ENCODE data around the gene TSKS.

The TSKS gene

GRCh38 chr19:49766930-49767299 lies 3.8 kb upstream of the TSKS start, which contains the start of gene AP2A1:
Gene AP2A1, plus strand, starts transcription at chr19:49767001. Its CDS starts 133 bp downstream, at chr19:49767134.
- peak within 1 kb of the TSS; percentile 99 for H3K9ac ChIP-seq (ENCODE audit: low read depth, low read length, poor library complexity, severe bottlenecking)
- H3K79me2 ChIP-seq (ENCODE audit: insufficient read depth, low read length), result peaks cover 35% of the 10 kb centered on the region
- no peaks in the 10 kb centered on the region for H3F3A ChIP-seq (ENCODE audit: low read depth)
- H4K20me1 ChIP-seq (ENCODE audit: insufficient read depth, low read length, poor library complexity, severe bottlenecking), result peaks cover 17% of the 10 kb centered on the region
- peaks cover 27% of the 10 kb centered on the region for H3K4me1 ChIP-seq (ENCODE audit: insufficient read depth, low read length, poor library complexity, severe bottlenecking)
- no peaks in the 10 kb centered on the region for H3K9me2 ChIP-seq (replicated peaks; ENCODE audit: low read depth, low read length)
- H3K4me2 ChIP-seq (ENCODE audit: low read depth, low read length, poor library complexity, severe bottlenecking), result peak within 1 kb of the TSS; percentile 100
- no peak for TF ChIP-seq EZH2phosphoT487 (IDR thresholded peaks at IDR 0.05; ENCODE audit: borderline replicate concordance)
- TF ChIP-seq, protein P1, sequence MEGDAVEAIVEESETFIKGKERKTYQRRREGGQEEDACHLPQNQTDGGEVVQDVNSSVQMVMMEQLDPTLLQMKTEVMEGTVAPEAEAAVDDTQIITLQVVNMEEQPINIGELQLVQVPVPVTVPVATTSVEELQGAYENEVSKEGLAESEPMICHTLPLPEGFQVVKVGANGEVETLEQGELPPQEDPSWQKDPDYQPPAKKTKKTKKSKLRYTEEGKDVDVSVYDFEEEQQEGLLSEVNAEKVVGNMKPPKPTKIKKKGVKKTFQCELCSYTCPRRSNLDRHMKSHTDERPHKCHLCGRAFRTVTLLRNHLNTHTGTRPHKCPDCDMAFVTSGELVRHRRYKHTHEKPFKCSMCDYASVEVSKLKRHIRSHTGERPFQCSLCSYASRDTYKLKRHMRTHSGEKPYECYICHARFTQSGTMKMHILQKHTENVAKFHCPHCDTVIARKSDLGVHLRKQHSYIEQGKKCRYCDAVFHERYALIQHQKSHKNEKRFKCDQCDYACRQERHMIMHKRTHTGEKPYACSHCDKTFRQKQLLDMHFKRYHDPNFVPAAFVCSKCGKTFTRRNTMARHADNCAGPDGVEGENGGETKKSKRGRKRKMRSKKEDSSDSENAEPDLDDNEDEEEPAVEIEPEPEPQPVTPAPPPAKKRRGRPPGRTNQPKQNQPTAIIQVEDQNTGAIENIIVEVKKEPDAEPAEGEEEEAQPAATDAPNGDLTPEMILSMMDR (conservative IDR thresholded peaks at IDR 0.05; ENCODE audit: low read length), result no peak
- no peaks in the 10 kb centered on the region for H3K36me3 ChIP-seq (ENCODE audit: insufficient read depth, low read length)
- peak within 1 kb of the TSS; percentile 98 for H2AFZ ChIP-seq (ENCODE audit: low read length)
- H3K4me3 ChIP-seq (ENCODE audit: low read length, poor library complexity, severe bottlenecking), result peak within 1 kb of the TSS; percentile 100
- H3K9me3 ChIP-seq (ENCODE audit: insufficient read depth, low read depth, low read length), result no peaks in the 10 kb centered on the region
- no peaks in the 10 kb centered on the region for H3K27me3 ChIP-seq (ENCODE audit: insufficient read depth, low read length, poor library complexity, severe bottlenecking)

DNA sequence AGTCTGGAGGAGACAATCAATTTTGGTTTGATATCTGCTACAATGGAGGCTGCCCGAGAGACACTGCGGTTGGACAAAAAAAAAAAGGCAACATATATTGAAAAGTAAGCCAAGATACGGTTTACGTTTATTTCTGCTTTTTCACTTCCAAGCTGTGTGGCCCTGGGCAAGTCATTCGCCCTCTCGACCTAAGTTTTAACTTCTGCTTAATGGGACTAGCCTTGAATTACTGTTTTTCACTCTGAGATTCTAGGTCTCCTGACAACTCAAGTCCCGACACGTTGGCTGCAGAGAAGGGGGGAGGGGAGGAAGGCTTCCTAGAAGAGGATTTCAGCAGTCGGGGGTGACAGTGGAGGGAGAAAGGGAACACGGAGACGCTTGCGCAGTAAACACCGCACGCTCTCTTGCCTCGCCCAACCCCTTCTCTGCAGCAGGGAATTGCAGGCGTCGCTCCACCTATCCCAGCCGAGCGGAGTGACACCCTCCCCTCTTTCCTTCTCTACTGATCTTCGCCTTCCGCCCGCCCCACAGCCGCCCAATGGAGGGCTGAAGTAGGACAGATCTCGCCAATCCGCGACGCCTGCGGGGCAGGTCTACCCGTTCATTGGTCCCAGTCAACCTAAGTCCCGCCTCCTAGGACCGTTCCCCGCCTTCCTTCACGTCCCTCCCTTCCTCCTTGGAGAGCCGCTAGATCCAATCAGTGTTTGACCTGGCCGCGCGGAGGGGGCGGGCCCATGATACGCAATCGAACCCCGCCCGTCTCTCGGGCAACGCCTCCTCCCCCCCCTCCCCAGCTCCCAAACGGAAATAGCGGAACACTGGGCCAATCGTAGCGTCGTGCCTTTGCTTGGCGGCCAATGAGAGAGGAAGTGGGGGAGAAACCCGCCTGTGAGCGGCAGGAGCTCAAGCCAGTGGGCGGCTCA lies 3.2 kb upstream of the TSKS start:
- Histone ChIP-seq H3K27me3 (ENCODE audit: insufficient read depth, low read length, poor library complexity, severe bottlenecking) (no peaks in the 10 kb centered on the region), H3K4me2 (ENCODE audit: low read depth, low read length, poor library complexity, severe bottlenecking) (peak overlapping the region; percentile 76), H3K9me2 (replicated peaks; ENCODE audit: low read depth, low read length) (no peaks in the 10 kb centered on the region), H3K79me2 (ENCODE audit: insufficient read depth, low read length) (peaks cover 35% of the 10 kb centered on the region), H3K4me3 (ENCODE audit: low read length, poor library complexity, severe bottlenecking) (peak overlapping the region; percentile 75), H3F3A (ENCODE audit: low read depth) (no peaks in the 10 kb centered on the region), H2AFZ (ENCODE audit: low read length) (peak overlapping the region; percentile 85), H3K36me3 (ENCODE audit: insufficient read depth, low read length) (no peaks in the 10 kb centered on the region), H3K4me1 (ENCODE audit: insufficient read depth, low read length, poor library complexity, severe bottlenecking) (peaks cover 27% of the 10 kb centered on the region), H4K20me1 (ENCODE audit: insufficient read depth, low read length, poor library complexity, severe bottlenecking) (peaks cover 17% of the 10 kb centered on the region), H3K9me3 (ENCODE audit: insufficient read depth, low read depth, low read length) (no peaks in the 10 kb centered on the region), H3K9ac (ENCODE audit: low read depth, low read length, poor library complexity, severe bottlenecking) (peak overlapping the region; percentile 76)
- TF ChIP-seq, protein P1 (conservative IDR thresholded peaks at IDR 0.05; ENCODE audit: low read length), result no peak
- TF ChIP-seq EZH2phosphoT487 (IDR thresholded peaks at IDR 0.05; ENCODE audit: borderline replicate concordance), result no peak

GRCh38 chr19:49764341-49764740 lies 1.2 kb upstream of the TSKS start:
- TF ChIP-seq, protein P1 (conservative IDR thresholded peaks at IDR 0.05; ENCODE audit: low read length), result no peak
- no peak for TF ChIP-seq EZH2phosphoT487 (IDR thresholded peaks at IDR 0.05; ENCODE audit: borderline replicate concordance)
- no peaks in the 10 kb centered on the region for H3K9me2 ChIP-seq (replicated peaks; ENCODE audit: low read depth, low read length)

More at GRCh38 chr19:49764341-49764740, 1.2 kb upstream of the TSKS start:
- Histone ChIP-seq H3K27me3 (ENCODE audit: insufficient read depth, low read length, poor library complexity, severe bottlenecking) (no peaks in the 10 kb centered on the region), H3K4me1 (ENCODE audit: insufficient read depth, low read length, poor library complexity, severe bottlenecking) (peaks cover 27% of the 10 kb centered on the region), H2AFZ (ENCODE audit: low read length) (no peak overlapping the region), H3K79me2 (ENCODE audit: insufficient read depth, low read length) (peaks cover 21% of the 10 kb centered on the region), H3K9me3 (ENCODE audit: insufficient read depth, low read depth, low read length) (no peaks in the 10 kb centered on the region), H3K9ac (ENCODE audit: low read depth, low read length, poor library complexity, severe bottlenecking) (no peak overlapping the region), H3F3A (ENCODE audit: low read depth) (no peaks in the 10 kb centered on the region), H3K36me3 (ENCODE audit: insufficient read depth, low read length) (no peaks in the 10 kb centered on the region), H4K20me1 (ENCODE audit: insufficient read depth, low read length, poor library complexity, severe bottlenecking) (peaks cover 17% of the 10 kb centered on the region), H3K4me3 (ENCODE audit: low read length, poor library complexity, severe bottlenecking) (no peak overlapping the region), H3K4me2 (ENCODE audit: low read depth, low read length, poor library complexity, severe bottlenecking) (no peak overlapping the region)

Measured in Loucy (cell line).